Neural cell (in vitro differentiated cells): ENCODE measurements around the gene JAZF1. TPM values are rescaled to one million over a fixed set of nuclear protein-coding genes. Genes with fewer than 3 reads are reported as not detected.

Source experiments
- H2AFZ ChIP-seq: fragments of 200-600, 300-800 bp; sonication (generic), shearing (Covaris generic); 2 replicates; pipeline ENCODE4 v1.6.0; 2014; ENCODE audit warnings: low read depth, mild to moderate bottlenecking, antibody characterized with exemption, low read length, moderate library complexity
- H3F3A ChIP-seq: fragments of 200-600 bp; shearing (Covaris generic); 2 replicates; pipeline ENCODE4 v1.6.1; 2016; ENCODE audit warnings: mild to moderate bottlenecking, moderate library complexity, mixed read lengths, antibody characterized with exemption, low read length; ENCODE audit not compliant: insufficient read depth, poor library complexity, severe bottlenecking
- H3K27ac ChIP-seq: fragments of 200-600, 300-800 bp; sonication (generic), shearing (Covaris generic); 2 replicates; pipeline ENCODE4 v1.5.1; 2014; ENCODE audit warnings: mild to moderate bottlenecking, low read length, moderate library complexity
- H3K27me3 ChIP-seq: fragments of 300-800, 200-600 bp; sonication (generic), shearing (Covaris generic); 2 replicates; pipeline ENCODE4 v1.6.0; 2014; ENCODE audit warnings: mild to moderate bottlenecking, low read depth, low read length, moderate library complexity; ENCODE audit not compliant: insufficient read depth
- H3K36me3 ChIP-seq: fragments of 300-800, 200-600 bp; sonication (generic), shearing (Covaris generic); 2 replicates; pipeline ENCODE4 v1.5.1; 2014; ENCODE audit warnings: mild to moderate bottlenecking, antibody characterized with exemption, low read length, moderate library complexity; ENCODE audit not compliant: insufficient read depth
- H3K4me2 ChIP-seq: fragments of 300-800, 200-600 bp; sonication (generic), shearing (Covaris generic); 2 replicates; pipeline ENCODE4 v1.6.0; 2014; ENCODE audit warnings: mild to moderate bottlenecking, low read length
- H3K4me3 ChIP-seq: fragments of 300-800, 200-600 bp; sonication (generic), shearing (Covaris generic); 2 replicates; pipeline ENCODE4 v1.5.1; 2014; ENCODE audit warnings: mild to moderate bottlenecking, low read length, moderate library complexity
- H3K79me2 ChIP-seq: fragments of 200-600 bp; shearing (Covaris generic); replicated peaks from 2 replicates; pipeline ENCODE4 v1.6.0; 2014; ENCODE audit warnings: mild to moderate bottlenecking, low read length, moderate library complexity; ENCODE audit not compliant: insufficient read depth
- H3K9ac ChIP-seq: fragments of 300-800, 200-600 bp; sonication (generic), shearing (Covaris generic); 2 replicates; pipeline ENCODE4 v1.6.1; 2016; ENCODE audit warnings: mild to moderate bottlenecking, low read length, mixed read lengths
- H3K9me2 ChIP-seq: fragments of 200-600 bp; shearing (Covaris generic); 2 replicates; pipeline ENCODE4 v1.6.1; 2016; ENCODE audit warnings: mild to moderate bottlenecking, low read length, mixed read lengths; ENCODE audit not compliant: insufficient read depth
- H3K9me3 ChIP-seq: fragments of 200-600, 300-800 bp; sonication (generic), shearing (Covaris generic); 2 replicates; pipeline ENCODE4 v1.6.1; 2016; ENCODE audit warnings: mild to moderate bottlenecking, mixed run types, low read length, moderate library complexity, mixed read lengths
- H4K20me1 ChIP-seq: fragments of 200-600 bp; shearing (Covaris generic); 2 replicates; pipeline ENCODE4 v1.6.1; 2016; ENCODE audit warnings: mild to moderate bottlenecking, mixed run types; ENCODE audit not compliant: insufficient read depth
- EP300 ChIP-seq: fragments of 450-650 bp; conservative IDR thresholded peaks from 2 replicates; pipeline ENCODE4 v1.6.1; 2014; ENCODE audit warnings: antibody characterized with exemption, mild to moderate bottlenecking, moderate library complexity; ENCODE audit not compliant: poor library complexity, severe bottlenecking
- EZH2 ChIP-seq: fragments of 200-600, 300-800 bp; shearing (Covaris generic), sonication (generic); IDR thresholded peaks from 2 replicates; pipeline ENCODE4 v1.6.1; 2014; ENCODE audit warnings: antibody characterized with exemption, low read length, borderline replicate concordance, mild to moderate bottlenecking; ENCODE audit not compliant: insufficient read depth, poor library complexity, severe bottlenecking
- MXI1 ChIP-seq: fragments of 450-650 bp; conservative IDR thresholded peaks from 2 replicates; pipeline ENCODE4 v1.6.1; 2014; ENCODE audit warnings: antibody characterized with exemption, mild to moderate bottlenecking; ENCODE audit not compliant: poor library complexity, severe bottlenecking
- POLR2AphosphoS5 ChIP-seq: IDR thresholded peaks from 2 replicates; pipeline ENCODE4 v1.6.1; 2012
- RAD21 ChIP-seq: fragments of 450-650 bp; conservative IDR thresholded peaks from 2 replicates; pipeline ENCODE4 v1.6.1; 2014; ENCODE audit warnings: antibody characterized with exemption, mild to moderate bottlenecking, moderate library complexity
- REST ChIP-seq: IDR thresholded peaks from 2 replicates; pipeline ENCODE4 v1.6.1; 2012; ENCODE audit warnings: borderline replicate concordance
- SMC3 ChIP-seq: fragments of 450-650 bp; conservative IDR thresholded peaks from 2 replicates; pipeline ENCODE4 v1.6.1; 2014; ENCODE audit warnings: antibody characterized with exemption, mild to moderate bottlenecking, moderate library complexity; ENCODE audit not compliant: poor library complexity
- TAF1 ChIP-seq: IDR thresholded peaks from 2 replicates; pipeline ENCODE4 v1.6.1; 2012; ENCODE audit warnings: low read depth
- polyA plus RNA-seq: library from polyadenylated mRNA; depleted of rRNA; stranded (reverse); fragments of >200 nt; gene quantifications from 2 replicates; pipeline ENCODE4 v1.2.3, GENCODE V29; 2014
- TF ChIP-seq, protein P1 (sequence below): fragments of 450-650 bp; IDR thresholded peaks from 2 replicates; pipeline ENCODE4 v1.5.1; 2014; ENCODE audit warnings: antibody characterized with exemption, mild to moderate bottlenecking, moderate library complexity; ENCODE audit not compliant: poor library complexity, severe bottlenecking

JAZF1 gene
- polyA plus RNA-seq, 1 donor from 2014 or later, result 29.5 TPM

- no peak overlapping the region for H3K9ac ChIP-seq
- H3K4me2 ChIP-seq, result no peak overlapping the region
- TF ChIP-seq MXI1 (no peak), POLR2AphosphoS5 (no peak), SMC3 (no peak), EP300 (no peak), REST (no peak), EZH2 (no peak), RAD21 (no peak), TAF1 (no peak)
- TF ChIP-seq, protein P1, sequence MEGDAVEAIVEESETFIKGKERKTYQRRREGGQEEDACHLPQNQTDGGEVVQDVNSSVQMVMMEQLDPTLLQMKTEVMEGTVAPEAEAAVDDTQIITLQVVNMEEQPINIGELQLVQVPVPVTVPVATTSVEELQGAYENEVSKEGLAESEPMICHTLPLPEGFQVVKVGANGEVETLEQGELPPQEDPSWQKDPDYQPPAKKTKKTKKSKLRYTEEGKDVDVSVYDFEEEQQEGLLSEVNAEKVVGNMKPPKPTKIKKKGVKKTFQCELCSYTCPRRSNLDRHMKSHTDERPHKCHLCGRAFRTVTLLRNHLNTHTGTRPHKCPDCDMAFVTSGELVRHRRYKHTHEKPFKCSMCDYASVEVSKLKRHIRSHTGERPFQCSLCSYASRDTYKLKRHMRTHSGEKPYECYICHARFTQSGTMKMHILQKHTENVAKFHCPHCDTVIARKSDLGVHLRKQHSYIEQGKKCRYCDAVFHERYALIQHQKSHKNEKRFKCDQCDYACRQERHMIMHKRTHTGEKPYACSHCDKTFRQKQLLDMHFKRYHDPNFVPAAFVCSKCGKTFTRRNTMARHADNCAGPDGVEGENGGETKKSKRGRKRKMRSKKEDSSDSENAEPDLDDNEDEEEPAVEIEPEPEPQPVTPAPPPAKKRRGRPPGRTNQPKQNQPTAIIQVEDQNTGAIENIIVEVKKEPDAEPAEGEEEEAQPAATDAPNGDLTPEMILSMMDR, result no peak
- no peak overlapping the region for H3K4me3 ChIP-seq
- no peaks in the 10 kb centered on the region for H4K20me1 ChIP-seq
- no peaks in the 10 kb centered on the region for H3K9me3 ChIP-seq
- no peaks in the 10 kb centered on the region for H3K27me3 ChIP-seq
- no peak overlapping the region for H2AFZ ChIP-seq
- no peaks in the 10 kb centered on the region for H3K36me3 ChIP-seq
- H3K9me2 ChIP-seq, result no peaks in the 10 kb centered on the region
- H3K79me2 ChIP-seq, result no peaks in the 10 kb centered on the region
- H3K27ac ChIP-seq, result no peak overlapping the region
- no peaks in the 10 kb centered on the region for H3F3A ChIP-seq
Observed at GRCh38 chr7:28157076-28157745, 23.4 kb downstream of the JAZF1 start.

DNA sequence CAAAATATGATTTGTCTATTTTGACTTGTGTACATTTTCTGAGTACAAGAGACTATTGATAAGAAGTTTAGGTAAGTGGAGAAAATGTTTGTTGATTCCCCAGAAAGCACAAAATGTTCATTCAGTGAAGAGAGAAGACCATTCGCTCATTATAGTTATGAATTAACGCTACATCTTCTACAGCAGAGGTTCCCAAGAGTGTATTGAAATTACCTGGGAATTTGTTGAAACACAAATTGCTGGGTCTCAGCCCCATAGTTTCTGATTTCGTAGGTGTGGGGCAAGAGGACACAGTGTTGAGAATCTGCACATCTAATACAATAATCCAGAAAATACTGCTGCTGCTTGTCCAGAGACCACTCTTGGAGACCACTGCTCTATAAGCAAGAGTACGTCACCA lies 24.2 kb downstream of the JAZF1 start:
- H3K4me2 ChIP-seq, result no peak overlapping the region
- H3K27ac ChIP-seq, result no peak overlapping the region
- no peak overlapping the region for H3K4me3 ChIP-seq
- no peaks in the 10 kb centered on the region for H3K79me2 ChIP-seq
- no peaks in the 10 kb centered on the region for H3K27me3 ChIP-seq
- H4K20me1 ChIP-seq, result no peaks in the 10 kb centered on the region
- H3K9ac ChIP-seq, result no peak overlapping the region
- TF ChIP-seq, protein P1, result no peak
- TF ChIP-seq EP300, result no peak
- no peak for TF ChIP-seq SMC3
- no peak for TF ChIP-seq TAF1
- no peak for TF ChIP-seq REST
- TF ChIP-seq MXI1, result no peak
- no peak for TF ChIP-seq EZH2
- no peak for TF ChIP-seq RAD21
- no peak for TF ChIP-seq POLR2AphosphoS5
- H3F3A ChIP-seq, result no peaks in the 10 kb centered on the region
- H2AFZ ChIP-seq, result no peak overlapping the region
- no peaks in the 10 kb centered on the region for H3K36me3 ChIP-seq
- no peaks in the 10 kb centered on the region for H3K9me3 ChIP-seq
- no peaks in the 10 kb centered on the region for H3K9me2 ChIP-seq
